Measurements from ENCODE around the gene FRMD4A.

The FRMD4A gene

DNA sequence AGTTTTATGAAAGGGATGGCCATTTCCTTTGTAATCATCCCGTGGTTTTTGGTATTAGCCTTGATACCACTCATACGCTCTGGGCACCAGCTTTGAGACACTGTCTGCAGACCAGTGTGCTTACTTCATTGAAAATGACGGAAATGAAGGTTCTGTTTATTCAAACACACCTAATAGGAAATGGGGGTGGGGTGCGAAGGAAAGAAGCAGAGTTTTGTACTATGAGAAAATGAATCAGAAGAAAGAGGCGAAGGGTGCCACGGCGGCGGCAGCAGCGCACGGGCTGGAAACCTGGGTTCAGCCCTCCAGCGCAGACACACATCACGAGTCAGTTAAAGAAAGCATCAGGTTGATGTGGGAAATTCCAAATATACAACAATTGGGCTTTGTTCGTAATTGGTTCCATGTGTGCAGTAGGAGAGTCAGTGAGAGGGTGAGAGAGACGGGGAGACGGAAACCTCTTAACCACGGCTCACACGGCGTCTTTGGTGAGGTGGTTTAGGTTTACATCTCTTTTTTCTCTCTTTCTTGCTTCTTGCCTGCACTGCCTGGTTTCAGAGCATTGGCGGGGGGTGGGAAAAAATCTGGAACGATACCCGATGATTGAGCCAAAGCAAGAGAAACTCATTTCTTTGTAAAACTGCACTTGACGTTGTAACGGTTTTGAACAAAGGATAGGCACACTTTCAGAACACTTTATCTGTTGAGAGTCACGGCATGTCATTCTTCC is 321.2 kb downstream of the FRMD4A start:
- no peak for DNase-seq

DNA sequence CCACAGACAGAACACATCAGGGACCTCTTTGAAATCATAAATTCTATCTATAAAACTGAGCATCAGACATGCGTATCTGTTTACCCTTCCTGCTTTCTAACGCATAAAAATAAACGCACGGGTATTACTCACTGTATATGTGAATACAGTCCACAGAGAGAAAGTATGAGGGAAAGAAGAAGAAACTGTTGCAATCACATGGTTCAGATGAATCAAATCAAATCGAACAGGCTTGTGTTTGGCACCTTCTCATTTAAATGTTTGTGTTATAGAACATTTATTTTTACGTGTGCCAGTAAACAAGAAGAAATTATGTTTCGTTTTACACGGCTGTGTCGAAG is 322.0 kb downstream of the FRMD4A start:
- DNase-seq = no peak

DNA sequence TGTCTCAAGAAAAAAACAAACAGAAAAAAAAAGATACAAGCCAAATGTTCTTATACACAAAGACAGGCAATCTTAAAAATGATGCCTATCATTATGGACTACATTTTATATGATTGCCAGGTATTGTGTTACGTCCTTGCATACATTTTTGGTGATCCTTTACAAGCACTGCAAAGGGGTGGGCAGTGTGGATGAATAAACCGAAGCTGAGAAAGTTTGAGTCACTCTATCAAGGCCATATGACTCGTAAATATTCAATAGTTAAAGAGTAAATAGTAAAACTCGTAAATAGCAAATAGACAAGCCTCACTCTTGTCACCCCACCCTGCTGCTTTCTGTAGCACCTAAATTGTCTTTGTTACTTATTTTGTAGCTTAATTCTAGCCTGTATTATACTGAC is 326.2 kb downstream of the FRMD4A start:
- no peak for DNase-seq

DNA sequence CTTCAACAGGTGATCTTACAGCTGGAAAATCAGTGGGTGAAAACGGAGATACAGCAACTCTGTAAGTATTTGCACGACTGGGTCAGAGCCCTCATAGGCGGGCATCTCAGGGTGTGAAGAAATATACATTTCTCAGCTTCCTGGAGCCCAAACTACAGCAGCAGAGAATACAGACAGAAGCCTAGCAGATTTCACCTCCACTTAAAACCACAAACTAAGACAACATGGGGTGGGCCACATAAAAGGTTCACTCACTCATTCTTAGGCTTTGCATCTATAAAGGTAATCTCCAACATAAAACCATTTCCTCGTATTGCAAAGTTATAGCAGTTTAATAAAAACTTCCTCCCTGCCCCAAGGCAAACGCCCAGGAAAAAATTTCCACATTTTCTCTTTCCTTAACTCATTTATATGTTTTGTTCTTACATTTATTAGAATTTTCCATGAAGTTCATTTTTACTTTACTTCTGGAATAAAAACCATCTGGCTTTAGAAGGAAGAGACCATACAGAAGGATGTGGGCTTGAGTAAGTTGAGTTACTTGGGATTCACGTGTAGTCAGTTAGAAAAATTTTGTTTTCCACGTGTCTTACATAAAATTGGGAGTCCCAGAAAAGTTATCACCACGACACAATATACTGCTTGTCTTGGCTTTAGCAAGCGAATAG is 327.1 kb downstream of the FRMD4A start:
- no peak for DNase-seq

DNA sequence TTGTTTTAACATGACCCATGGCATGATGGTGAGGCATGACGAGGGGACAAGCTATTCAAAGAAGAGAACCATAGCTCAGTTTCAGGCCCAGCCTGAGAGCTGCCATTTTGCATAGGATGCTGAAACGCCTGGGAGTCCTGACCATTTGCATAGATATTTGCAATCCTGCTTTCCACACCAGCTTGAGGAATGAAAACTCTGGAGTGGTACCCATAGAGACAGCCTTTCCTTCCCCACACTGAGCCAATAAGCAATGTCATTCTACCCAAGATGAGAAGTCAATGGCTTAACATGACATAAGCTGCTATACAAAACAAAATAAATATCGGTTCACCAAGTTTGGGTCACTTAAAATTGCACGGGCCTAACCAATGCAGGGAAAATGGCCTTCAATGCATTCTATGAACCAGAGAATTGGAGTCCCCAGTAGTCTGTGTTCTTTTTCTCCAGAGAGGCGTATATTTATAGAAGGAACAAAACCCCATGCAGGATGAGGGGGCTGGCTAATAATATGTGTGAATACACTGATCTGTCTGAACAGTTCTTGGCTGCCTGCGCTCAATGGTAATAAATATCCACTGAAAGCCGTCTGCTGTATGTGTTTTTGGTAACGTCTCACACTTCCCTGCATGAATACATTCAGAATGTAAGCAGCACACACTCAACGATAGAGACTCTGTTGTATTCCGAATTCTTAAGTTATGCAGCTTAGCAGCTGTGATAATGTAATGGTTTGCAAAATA is 329.3 kb downstream of the FRMD4A start:
- no peak for DNase-seq

DNA sequence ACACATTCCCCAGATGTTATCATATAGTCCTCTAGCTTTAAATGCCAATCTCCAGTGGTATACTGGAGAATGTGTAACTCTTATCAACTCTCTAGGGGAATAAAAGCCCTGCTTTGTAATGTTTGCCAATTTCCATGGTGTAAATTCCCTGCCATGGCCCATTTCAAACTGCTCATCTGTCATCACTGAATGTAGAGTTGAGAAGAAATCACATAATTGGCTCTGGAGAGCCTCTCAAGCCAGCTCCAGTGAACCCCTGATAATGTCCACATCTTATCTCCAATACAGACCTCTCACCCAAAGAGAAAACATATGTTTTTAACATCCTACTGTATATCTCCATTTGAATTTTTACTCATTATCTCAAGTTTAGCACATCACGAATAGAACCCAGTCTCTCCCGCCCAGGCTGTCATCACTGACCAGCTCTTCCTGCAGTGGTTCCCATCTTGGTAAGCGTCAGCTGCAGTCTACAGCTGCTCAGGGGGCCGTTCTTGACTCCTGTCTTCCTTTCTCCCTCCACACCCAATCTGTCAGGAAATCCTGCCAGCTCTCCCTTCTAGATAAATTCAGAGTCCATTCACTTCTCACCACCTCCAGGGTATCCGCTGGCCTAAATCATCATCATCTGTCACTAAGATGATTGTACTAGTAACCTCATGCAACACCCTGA is 332.4 kb downstream of the FRMD4A start:
- DNase-seq = no peak

DNA sequence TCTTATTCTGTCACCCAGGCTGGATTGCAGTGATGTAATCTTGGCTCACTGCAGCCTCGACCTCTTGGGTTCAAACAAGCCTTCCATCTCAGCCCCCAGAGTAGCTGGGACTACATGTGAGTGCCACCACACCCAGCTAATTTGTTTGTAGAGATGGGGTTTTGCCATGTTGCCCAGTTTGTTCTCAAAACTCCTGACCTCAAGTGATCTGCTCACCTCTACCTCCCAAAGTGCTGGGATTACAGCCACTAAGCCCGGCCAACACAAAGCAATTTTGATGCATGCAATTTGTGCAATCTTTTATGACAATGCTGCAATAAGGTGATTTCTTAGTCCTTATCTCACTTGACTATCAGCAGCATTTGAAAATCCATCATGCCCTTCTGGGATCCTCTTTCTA is 333.1 kb downstream of the FRMD4A start:
- DNase-seq = no peak

DNA sequence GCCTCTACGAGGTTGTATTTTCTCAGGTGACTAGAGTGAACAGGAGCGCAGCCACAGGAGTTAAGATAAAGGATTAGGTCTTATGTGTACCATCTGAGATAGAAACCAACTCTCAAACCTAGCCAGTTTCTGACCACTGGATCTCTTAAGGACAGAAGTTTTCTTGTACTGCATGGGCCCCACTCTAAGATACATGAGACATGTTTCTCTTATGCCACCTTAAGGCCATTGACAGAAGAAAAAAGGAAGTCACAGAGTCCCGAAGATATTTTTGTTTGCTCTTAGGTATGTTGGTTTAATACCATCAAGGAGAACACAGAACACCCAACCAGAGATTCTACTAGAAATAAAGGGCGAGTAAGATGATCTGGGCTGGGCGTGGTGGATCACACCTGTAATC is 335.8 kb downstream of the FRMD4A start:
- DNase-seq = no peak

DNA sequence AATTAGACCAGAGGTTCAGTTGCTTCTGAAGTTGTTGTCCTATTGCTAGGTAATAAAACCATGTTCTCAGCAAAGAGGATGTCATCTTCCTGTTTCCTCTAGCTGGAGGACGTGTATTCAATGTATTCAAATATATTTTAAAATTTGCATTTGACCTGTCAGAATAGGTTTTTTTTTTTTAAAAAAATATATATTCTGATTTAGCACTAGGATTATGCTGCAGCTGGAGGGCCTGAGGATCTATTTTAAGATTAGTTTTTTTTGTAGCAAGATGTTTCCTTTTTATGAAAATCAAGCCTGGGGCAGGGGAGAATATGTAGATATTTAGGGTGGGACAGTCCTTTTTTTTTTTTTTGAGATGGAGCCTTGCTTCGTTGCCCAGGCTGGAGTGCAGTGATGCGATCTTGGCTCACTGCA is 337.0 kb downstream of the FRMD4A start:
- DNase-seq = no peak

DNA sequence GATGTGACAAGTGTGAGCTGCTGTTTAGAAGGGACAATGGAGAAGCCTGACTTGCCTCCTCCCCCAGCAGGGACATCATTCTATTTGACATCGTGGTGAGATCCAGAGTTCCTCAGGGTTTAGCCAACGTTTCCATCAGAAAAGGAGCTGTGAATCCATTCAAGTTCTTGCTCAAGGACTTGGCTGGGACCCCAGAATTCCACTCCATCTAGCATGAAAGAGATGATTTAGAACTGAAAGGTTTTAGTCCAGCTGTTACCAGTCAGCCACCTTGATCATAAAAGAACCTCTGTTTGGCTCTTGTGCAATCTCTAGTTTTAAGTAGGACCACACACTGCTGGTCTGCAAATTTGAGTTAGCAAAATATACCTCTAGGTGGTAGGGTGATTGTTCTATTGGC is 337.6 kb downstream of the FRMD4A start:
- no peak for DNase-seq

DNA sequence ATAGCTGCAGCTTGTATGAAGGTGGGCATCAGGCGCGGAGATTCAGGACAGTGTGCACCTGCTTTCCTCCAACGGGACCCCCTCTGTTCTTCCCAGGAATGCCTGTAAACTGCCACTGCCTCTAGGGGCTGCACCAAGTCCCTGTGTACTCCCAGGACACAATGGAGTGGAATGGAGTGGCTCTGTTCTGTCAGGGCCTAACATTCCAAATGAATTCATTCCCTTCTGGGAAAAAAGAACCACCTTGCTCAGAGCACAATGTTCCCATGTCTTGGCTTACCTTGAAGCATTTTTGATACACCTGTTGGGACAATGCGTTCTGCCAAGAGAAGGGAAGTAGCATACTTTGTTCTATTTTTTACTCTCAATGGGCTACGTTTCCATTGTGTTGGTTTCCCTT is 339.4 kb downstream of the FRMD4A start:
- DNase-seq = no peak

DNA sequence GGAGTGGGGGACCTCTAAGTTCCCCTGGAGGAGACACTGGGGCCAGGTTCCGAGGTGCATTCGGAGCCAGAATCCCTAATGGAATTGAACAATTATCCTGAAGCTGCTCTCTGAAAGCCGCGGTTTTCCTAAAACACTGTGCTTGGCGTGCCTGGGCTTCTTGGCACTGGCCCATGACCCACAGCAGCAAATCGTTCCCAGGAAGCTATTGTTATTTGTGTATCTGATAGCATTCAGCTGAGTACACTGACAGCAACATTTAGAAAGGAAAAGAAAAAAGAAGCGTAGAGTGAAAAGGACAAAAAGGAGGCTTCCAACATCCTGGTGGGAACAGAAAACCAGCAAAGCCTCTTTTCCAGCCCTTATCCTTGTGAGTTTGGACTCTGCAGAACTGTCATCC is 339.8 kb downstream of the FRMD4A start:
- DNase-seq = no peak

DNA sequence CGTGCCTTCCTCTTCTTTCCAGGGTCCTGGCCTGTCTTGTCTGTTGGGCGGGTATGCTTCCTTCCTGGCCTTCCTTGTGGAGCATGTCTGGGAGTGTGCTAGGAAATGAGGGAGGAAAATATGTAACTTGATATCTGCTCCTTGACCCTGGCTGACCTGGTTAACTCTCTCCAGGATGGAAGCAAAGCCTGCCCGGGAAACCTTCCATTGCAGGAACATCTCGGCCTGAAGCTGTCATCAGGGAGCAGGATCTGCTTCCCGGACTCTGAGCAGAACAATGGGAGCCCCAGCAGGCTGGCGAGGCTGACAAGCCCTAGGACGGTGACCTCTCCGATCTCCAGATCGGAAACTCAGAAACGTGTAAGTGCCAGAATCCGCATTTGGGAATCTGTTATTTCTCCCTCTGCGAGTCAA is 340.3 kb downstream of the FRMD4A start:
- no peak for DNase-seq

DNA sequence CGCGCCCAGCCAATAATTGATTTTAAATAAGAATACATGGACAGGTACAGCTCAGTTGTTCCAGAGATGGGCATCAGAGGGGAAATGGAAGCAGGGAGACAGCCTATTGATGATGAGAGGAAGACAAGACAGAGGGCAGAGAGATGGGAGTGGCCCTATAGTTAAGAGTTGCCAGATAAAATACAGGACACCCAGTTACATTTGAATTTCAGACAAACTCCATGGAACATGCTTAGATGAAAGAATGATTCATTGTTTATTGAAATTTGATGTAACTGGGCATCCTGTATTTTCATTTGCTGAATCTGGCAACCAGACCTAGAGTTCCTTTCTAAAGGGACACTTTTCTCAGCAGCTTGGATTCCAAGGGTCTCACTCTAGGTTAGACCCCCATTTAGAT is 341.1 kb downstream of the FRMD4A start:
- no peak for DNase-seq

DNA sequence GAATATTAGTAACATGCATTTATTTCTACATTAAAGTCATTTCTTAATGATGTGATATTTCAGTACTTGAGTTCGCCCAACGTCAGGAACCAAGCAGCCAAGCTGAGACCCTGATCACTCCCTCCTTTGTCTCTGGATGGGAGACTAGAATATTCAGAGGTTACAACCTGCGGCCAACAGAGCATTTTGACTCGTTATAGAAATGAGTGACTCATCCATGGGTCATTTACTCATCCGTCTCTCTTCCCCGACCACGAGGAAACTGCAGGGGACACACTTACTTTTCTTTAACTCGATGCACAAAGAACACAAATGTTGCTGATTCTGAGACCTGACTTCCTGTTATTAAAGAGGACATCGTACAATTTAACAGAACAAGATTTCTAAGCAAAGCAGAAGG is 343.3 kb downstream of the FRMD4A start:
- DNase-seq = no peak

DNA sequence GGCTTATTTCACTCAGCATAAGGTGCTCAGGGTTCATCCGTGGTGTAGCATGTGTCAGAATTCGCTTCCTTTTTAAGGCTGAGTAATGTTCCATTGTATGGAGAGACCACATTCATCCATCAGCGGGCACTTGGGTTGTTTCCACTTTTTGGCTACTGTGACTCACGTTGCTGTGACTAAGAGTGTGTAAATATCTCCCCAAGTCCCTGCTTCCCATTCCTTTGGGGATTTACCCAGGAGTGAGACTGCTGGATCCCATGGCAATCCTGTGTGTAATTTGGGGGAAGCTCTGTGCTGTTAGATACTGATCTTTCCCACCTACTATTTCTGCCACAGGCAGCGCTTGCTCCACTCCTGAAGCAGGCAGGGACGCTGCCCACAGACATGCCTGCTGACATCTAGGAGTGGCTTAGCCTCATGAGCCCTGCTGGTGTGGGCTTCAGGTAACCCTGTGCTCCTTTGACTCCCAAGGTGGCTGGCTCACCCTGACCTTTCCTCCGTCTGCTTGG is 346.0 kb downstream of the FRMD4A start:
- no peak for DNase-seq

DNA sequence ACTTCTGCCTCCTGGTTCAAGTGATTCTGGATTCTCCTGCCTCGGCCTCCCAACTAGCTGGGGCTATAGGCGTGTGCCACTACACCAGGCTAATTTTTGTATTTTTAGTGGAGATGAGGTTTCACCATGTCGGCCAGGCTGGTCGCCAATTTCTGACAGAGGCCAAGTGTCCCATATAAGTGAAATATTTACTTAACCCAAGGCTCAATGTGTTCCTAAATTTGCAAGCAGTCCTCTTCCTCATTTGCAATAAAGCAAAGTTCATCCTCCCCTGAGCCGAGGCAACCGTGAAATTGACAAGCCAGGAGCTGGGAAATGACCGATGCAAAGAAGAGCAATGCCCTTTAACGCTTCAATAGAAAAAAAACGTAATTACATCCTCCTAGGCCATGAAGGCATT is 347.7 kb downstream of the FRMD4A start:
- DNase-seq = no peak

DNA sequence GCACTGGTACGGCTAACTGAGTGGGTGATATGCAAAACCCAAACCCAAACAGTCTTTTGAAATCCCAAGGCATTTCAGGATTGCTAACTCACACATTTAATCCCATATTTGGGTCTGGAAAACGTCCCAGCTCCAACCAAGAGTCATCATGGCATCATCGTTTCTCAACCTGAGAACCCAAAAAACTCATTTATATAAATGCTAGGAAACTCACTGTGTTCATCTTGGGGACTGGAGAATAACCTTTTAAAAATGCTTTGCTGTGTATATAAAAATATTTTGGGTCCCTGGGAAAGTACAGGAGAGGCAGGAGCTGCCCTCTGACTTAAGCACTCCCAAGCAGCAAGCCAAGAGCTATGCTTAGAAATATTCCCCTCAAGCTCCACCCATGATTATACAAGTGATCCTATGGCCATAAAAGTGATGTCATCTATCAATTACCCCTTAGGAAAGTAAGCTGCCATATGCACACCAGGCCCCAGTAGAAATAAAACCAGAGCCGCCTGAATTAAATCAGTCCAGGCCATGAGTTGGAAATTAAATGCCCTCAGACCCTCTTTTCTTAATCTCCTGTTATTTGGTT is 352.1 kb downstream of the FRMD4A start:
- DNase-seq = no peak

DNA sequence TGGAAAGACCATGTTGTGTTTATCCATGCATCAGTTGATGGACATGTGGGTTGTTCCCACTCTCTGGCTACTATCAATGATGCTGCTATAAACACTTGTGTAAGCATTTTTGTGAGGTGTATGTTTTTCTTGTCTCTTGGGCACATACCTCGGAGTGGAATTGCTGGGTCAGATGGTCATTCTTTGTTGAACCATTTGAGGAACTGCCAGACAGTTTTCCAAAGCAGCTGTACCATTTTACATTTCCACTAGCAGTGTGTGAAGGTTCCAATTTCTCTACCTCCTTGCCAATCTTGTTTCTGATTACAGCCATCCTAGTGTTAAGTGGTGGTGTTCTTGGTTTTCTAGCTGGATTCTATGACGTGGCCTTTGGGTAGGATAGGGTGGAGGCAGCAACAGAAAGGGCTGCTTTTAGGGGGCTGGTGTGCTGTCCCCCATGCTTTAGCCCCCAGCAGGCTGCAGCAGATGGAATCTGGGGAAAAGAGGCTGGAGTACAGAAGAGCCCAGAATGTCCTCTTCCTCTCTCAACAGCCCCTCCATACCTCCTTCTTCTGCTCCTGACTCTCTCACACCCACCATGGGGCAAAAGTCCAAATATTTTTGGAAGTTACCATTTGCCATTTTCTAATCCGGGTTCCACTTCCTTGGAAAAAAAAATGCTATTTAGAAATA is 352.7 kb downstream of the FRMD4A start:
- DNase-seq = no peak

DNA sequence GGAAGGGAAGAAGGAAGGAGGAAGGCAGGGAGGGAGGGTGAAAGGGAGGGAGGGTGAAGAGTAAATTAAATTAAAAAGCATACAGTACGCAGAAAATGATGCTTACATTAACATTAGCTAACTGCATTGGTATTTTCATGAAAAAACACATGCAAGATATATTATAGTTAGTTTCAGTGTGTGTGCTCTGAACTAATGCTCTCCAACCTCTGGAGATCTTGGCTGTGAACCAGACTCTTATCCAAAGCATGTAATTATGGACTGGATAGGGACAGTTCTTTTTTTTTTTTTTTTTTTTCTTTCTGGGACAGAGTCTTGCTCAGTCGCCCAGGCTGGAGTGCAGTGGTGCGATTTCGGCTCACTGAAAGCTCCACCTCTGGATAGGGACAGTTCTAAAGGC is 357.0 kb downstream of the FRMD4A start:
- DNase-seq = no peak

DNA sequence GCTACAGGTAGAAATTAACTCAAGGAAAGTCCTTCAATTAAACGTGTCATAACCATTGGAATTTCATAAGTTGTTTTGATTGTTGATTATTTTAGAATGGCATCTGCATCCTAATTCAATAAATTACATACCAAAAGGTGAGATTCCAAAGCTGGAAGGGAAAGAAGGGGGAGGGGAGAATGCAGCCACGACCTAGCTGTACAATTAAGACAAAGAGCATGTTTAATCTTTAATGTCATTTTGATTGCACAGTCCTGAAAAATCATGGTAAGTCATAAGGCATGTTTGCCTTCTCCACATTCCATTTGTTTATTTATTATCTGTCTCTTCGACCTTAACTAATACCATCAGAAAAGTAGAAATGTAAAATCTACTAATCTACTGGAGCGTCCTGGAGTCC is 358.1 kb downstream of the FRMD4A start:
- no peak for DNase-seq
